Muscle of leg (tissue), 11 donors: ENCODE results near the gene VSTM2L. TPM values are rescaled to one million over a fixed set of nuclear protein-coding genes. Genes with fewer than 3 reads are reported as not detected.

ENCODE experiments used
- DNase-seq: peaks from one replicate; pipeline ENCODE4 v3.0.0; 2013
- H3K27ac ChIP-seq: one replicate; pipeline ENCODE4 v1.5.1; 2013; ENCODE audit warnings: mild to moderate bottlenecking, low read length, control low read depth
- H3K27me3 ChIP-seq: one replicate; pipeline ENCODE4 v1.6.1; 2013; ENCODE audit warnings: low read length; ENCODE audit not compliant: control insufficient read depth, insufficient read depth
- H3K36me3 ChIP-seq: one replicate; pipeline ENCODE4 v1.6.1; 2013; ENCODE audit warnings: low read length; ENCODE audit not compliant: control insufficient read depth, insufficient read depth
- H3K4me1 ChIP-seq: one replicate; pipeline ENCODE4 v1.6.1; 2013; ENCODE audit warnings: low read length; ENCODE audit not compliant: control insufficient read depth, insufficient read depth
- H3K4me3 ChIP-seq: one replicate; pipeline ENCODE4 v1.5.1; 2013; ENCODE audit warnings: low read length, control low read depth
- H3K9me3 ChIP-seq: replicated peaks from 2 replicates; pipeline ENCODE4 v1.6.1; 2013; ENCODE audit warnings: low read depth, low read length; ENCODE audit not compliant: control insufficient read depth
- WGBS: methylation state at CpG from one replicate; pipeline ENCODE4 v1.1.5; 2013; ENCODE audit warnings: missing lambda C conversion rate; ENCODE audit not compliant: insufficient coverage; 5-methylcytosine and 5-hydroxymethylcytosine counted together
- polyA plus RNA-seq, 8 donors: library from polyadenylated mRNA; unstranded; fragments of 120-200 nt; gene quantifications; one replicate each; pipeline versions ENCODE4 v1.2.1 to v1.2.3, GENCODE V29; 2013; ENCODE audit warnings: inconsistent platforms in 1 of 8, low replicate concordance in 1 of 8; ENCODE audit not compliant: insufficient read length in 8 of 8, insufficient read depth in 1 of 8
- total RNA-seq: library from RNA; stranded (reverse); fragments of 120-200 nt; gene quantifications from one replicate; pipeline ENCODE4 v1.2.4, GENCODE V29; 2013

The VSTM2L gene
- total and polyA plus RNA-seq, 9 donors, result 1.6 to 7.1 (median 3.0) TPM

GRCh38 chr20:37917461-37917860 lies 14.5 kb downstream of the VSTM2L start:
- no peaks in the 10 kb centered on the region for H3K36me3 ChIP-seq
- WGBS, result 67% methylated on average over 2 of the region's 12 CpGs
- peaks cover 67% of the 10 kb centered on the region for H3K27me3 ChIP-seq
- no peak for DNase-seq
- H3K9me3 ChIP-seq, result no peaks in the 10 kb centered on the region
- H3K27ac ChIP-seq, result no peak overlapping the region
- peaks cover 29% of the 10 kb centered on the region for H3K4me1 ChIP-seq
- H3K4me3 ChIP-seq, result no peak overlapping the region

- H3K4me1 ChIP-seq, result peaks cover 26% of the 10 kb centered on the region
- no peaks in the 10 kb centered on the region for H3K36me3 ChIP-seq
- no peaks in the 10 kb centered on the region for H3K9me3 ChIP-seq
- WGBS, result 87% methylated on average over 3 of the region's 6 CpGs
- H3K27ac ChIP-seq, result no peak overlapping the region
- DNase-seq, result no peak
- H3K27me3 ChIP-seq, result peaks cover 65% of the 10 kb centered on the region
- no peak overlapping the region for H3K4me3 ChIP-seq
These were observed 15.1 kb downstream of the VSTM2L start for GRCh38 chr20:37918035-37918434.

GRCh38 chr20:37919389-37920040 lies 16.6 kb downstream of the VSTM2L start:
- DNase-seq, result peak; percentile 46
- H3K36me3 ChIP-seq, result no peaks in the 10 kb centered on the region
- no peak overlapping the region for H3K4me3 ChIP-seq
- peaks cover 22% of the 10 kb centered on the region for H3K4me1 ChIP-seq
- H3K27me3 ChIP-seq, result peaks cover 53% of the 10 kb centered on the region
- H3K9me3 ChIP-seq, result no peaks in the 10 kb centered on the region
- WGBS, result no CpG with 5 or more reads among the region's 5 CpGs
- H3K27ac ChIP-seq, result no peak overlapping the region

DNA sequence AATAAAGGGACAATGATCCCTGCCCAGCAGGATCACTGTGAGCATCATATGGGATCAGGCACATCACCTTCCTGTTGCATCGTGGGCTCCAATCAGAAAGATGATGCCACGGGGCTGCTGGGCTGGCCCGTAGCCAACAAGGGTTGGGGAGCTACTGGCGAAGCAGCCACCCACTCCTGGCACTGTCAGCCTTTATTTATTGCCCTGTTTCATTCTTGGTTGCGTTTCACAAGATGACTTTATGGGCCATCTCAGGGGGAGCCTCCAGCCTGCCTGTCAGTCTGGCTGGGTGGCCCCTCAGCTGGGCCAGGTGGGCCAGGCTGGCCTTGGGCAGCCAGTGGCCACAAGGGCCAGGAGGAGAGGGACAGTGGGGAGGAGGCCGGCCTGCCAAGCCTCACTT lies 17.3 kb downstream of the VSTM2L start:
- peaks cover 46% of the 10 kb centered on the region for H3K27me3 ChIP-seq
- H3K4me1 ChIP-seq, result peaks cover 14% of the 10 kb centered on the region
- H3K4me3 ChIP-seq, result no peak overlapping the region
- no peaks in the 10 kb centered on the region for H3K36me3 ChIP-seq
- no peak overlapping the region for H3K27ac ChIP-seq
- 36% methylated on average over 5 of the region's 6 CpGs for WGBS
- no peaks in the 10 kb centered on the region for H3K9me3 ChIP-seq
- DNase-seq, result no peak

DNA sequence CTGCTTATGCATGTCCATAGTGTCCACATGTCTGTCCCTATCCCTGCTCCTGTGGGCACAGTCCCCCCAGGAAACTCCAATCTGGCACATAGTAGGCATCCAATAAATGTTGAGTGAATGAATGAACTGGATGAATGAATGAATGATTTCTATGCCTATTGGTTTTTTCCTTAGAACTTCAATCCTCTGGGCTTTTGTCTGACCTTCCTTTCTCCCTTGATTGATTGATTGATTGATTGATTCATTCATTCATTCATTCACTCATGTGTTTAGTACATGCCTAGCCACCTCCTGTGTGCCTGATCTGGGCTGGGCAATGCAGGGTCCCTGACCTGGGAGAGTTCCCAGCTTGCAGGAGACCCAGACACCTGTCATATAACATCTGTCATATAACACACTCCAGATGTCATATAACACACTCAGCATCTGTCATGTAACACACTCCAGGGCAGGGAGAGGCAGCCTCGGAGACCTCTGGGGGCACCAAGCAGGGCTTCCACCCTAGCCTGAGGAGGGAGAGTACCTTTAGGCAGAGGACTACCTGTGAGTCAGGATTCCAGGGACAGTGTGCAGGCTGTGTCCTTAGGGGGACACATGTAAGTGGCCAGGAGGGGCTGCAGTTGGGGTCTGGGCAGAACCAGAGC lies 17.9 kb downstream of the VSTM2L start:
- Histone ChIP-seq H3K4me3 (no peak overlapping the region), H3K9me3 (no peaks in the 10 kb centered on the region), H3K27me3 (peaks cover 40% of the 10 kb centered on the region), H3K36me3 (no peaks in the 10 kb centered on the region), H3K27ac (no peak overlapping the region), H3K4me1 (peaks cover 11% of the 10 kb centered on the region)
- no CpG with 5 or more reads among the region's 1 CpG for WGBS
- no peak for DNase-seq

DNA sequence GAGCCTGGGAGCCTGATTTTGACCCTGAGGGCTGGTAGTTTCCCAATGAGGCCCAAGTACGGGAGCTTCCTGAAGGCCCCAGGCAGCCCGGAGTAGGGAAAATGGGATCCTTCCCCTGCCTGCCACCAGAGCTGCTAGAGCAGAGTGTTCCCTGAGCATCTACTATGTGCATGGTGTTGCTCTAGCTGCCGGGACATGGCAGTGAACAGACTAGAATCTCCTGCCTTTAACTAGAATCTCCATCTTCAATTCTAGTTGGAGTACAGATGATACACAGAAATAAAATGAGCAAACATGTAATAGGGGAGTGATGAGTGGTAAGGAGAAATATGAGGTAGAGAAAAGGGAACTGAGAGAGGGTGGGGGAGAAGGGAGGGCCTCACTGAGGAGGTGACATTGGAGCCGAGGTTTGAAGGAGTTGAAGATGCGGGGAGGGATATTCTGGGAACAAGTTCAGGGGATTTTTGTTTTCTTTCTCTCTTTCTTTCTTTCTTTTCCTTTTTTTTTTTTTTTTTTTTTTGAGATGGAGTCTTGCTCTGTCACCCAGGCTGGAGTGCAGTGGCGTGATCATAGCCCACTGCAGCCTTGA lies 18.5 kb downstream of the VSTM2L start:
- Histone ChIP-seq H3K4me1 (peaks cover 4% of the 10 kb centered on the region), H3K27ac (no peak overlapping the region), H3K36me3 (no peaks in the 10 kb centered on the region), H3K9me3 (no peaks in the 10 kb centered on the region), H3K4me3 (no peak overlapping the region), H3K27me3 (peaks cover 34% of the 10 kb centered on the region)
- no peak for DNase-seq
- no CpG with 5 or more reads among the region's 6 CpGs for WGBS

GRCh38 chr20:37922016-37922415 lies 19.1 kb downstream of the VSTM2L start:
- H3K27me3 ChIP-seq, result peaks cover 30% of the 10 kb centered on the region
- 82% methylated on average over 2 of the region's 3 CpGs for WGBS
- no peaks in the 10 kb centered on the region for H3K9me3 ChIP-seq
- H3K27ac ChIP-seq, result no peak overlapping the region
- DNase-seq, result no peak
- no peaks in the 10 kb centered on the region for H3K36me3 ChIP-seq
- H3K4me1 ChIP-seq, result peaks cover 4% of the 10 kb centered on the region
- no peak overlapping the region for H3K4me3 ChIP-seq

DNA sequence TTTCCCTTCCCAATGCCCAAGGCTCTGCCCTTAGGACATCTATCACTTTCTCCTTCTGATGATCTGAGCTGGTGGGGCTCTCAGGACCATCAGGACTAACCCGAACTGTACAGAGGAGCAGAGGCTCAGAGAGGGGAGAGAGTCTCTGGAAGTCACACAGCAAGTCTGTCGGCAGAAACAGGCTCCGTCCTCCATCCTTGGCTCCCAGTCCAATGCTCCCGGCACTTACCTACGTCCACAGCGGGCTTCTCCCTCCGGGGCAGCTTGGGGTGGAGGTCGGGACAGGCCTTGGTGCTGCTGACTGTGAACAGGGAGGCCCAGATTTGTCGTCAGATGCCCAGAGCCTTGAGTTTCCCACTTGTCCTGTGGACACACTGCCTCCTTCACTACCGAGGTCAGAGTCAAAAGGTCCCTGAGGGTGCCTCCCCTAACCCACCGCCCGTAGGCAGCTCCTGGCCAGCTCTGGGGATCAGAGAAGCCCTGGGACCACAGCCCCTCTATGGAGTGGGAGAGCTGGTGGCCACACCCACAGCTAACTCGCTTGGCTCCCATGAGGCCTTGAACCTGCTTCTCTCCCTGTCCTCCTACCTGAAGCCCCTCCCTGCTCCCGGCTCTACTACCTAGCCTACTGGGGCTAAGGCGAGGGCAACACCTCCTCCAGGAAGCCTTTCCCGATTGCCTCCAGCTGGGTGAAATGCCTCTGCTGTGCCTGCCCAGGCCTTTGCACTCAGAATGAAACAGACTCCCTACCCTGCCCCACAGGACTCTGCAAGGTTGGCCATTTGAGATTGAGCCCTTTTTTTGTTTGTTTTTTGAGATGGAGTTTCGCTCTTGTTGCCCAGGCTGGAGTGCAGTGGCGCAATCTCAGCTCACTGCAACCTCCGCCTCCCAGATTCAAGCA lies 22.6 kb downstream of the VSTM2L start:
- H3K4me3 ChIP-seq, result no peak overlapping the region
- no peaks in the 10 kb centered on the region for H3K36me3 ChIP-seq
- no peaks in the 10 kb centered on the region for H3K9me3 ChIP-seq
- H3K4me1 ChIP-seq, result no peaks in the 10 kb centered on the region
- H3K27ac ChIP-seq, result no peak overlapping the region
- DNase-seq, result no peak
- peaks cover 23% of the 10 kb centered on the region for H3K27me3 ChIP-seq
- 65% methylated on average over 15 of the region's 19 CpGs for WGBS

DNA sequence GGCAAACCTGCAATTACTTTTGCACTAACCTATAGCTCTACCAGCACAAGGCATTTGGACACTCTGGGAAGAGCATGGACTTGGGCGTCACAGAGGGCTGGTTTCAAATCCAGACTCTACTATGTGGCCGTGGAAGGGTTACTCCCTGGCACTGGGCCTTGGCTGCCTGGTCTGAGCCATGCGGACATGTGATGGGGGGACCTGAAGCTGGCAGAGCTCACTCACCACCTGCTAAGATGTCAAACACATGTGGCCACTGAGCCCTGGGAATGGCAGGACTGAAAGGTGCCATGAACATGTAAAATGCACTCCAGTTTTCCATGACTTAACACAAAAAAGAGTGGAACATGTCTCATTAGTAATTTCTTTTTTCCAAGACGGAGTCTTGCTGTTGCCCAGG lies 23.7 kb downstream of the VSTM2L start:
- no peak overlapping the region for H3K27ac ChIP-seq
- 37% methylated on average over 2 of the region's 4 CpGs for WGBS
- peaks cover 29% of the 10 kb centered on the region for H3K27me3 ChIP-seq
- no peak overlapping the region for H3K4me3 ChIP-seq
- peaks cover 6% of the 10 kb centered on the region for H3K4me1 ChIP-seq
- no peaks in the 10 kb centered on the region for H3K9me3 ChIP-seq
- no peaks in the 10 kb centered on the region for H3K36me3 ChIP-seq
- no peak for DNase-seq
